Endodermal cell (in vitro differentiated cells): ENCODE data around the gene MROH2A. TPM values are rescaled to one million over a fixed set of nuclear protein-coding genes. Genes with fewer than 3 reads are reported as not detected.

Source experiments
- DNase-seq: peaks from one replicate; pipeline ENCODE4 v3.0.0-alpha.2; 2017
- H3K27ac ChIP-seq: 2 replicates; pipeline ENCODE4 v1.5.1; 2013; ENCODE audit warnings: mild to moderate bottlenecking, low read depth, low read length, moderate library complexity
- H3K27me3 ChIP-seq: 2 replicates; pipeline ENCODE4 v1.6.1; 2013; ENCODE audit warnings: mild to moderate bottlenecking, low read length, moderate library complexity; ENCODE audit not compliant: insufficient read depth, control insufficient read depth, poor library complexity, severe bottlenecking
- H3K36me3 ChIP-seq: 2 replicates; pipeline ENCODE4 v1.7.0; 2013; ENCODE audit warnings: mild to moderate bottlenecking, low read length, moderate library complexity; ENCODE audit not compliant: control insufficient read depth, insufficient read depth
- H3K4me1 ChIP-seq: one replicate; pipeline ENCODE4 v1.7.0; 2013; ENCODE audit warnings: low read length; ENCODE audit not compliant: control insufficient read depth, insufficient read depth
- H3K4me3 ChIP-seq: 2 replicates; pipeline ENCODE4 v1.5.1; 2013; ENCODE audit warnings: mild to moderate bottlenecking, low read length, moderate library complexity
- H3K9ac ChIP-seq: 2 replicates; pipeline ENCODE4 v1.6.1; 2013; ENCODE audit warnings: mild to moderate bottlenecking, low read length, moderate library complexity; ENCODE audit not compliant: poor library complexity, severe bottlenecking; ENCODE audit errors: extremely low read depth
- H3K9me3 ChIP-seq: 2 replicates; pipeline ENCODE4 v1.6.1; 2013; ENCODE audit warnings: mild to moderate bottlenecking, low read length, moderate library complexity; ENCODE audit not compliant: control insufficient read depth
- H3K27ac Mint-ChIP-seq: 2 replicates; pipeline ENCODE4 v1.8.0; 2020; ENCODE audit warnings: mixed read lengths
- H3K27me3 Mint-ChIP-seq: 2 replicates; pipeline ENCODE4 v1.8.0; 2021; ENCODE audit warnings: mild to moderate bottlenecking, mixed read lengths; ENCODE audit not compliant: insufficient read depth
- H3K36me3 Mint-ChIP-seq: 2 replicates; pipeline ENCODE4 v1.8.0; 2020; ENCODE audit warnings: low read depth, mixed read lengths
- H3K4me1 Mint-ChIP-seq: 2 replicates; pipeline ENCODE4 v1.8.0; 2020; ENCODE audit warnings: mixed read lengths
- H3K4me3 Mint-ChIP-seq: 2 replicates; pipeline ENCODE4 v1.8.0; 2020; ENCODE audit warnings: mild to moderate bottlenecking, moderate library complexity, mixed read lengths
- H3K9me3 Mint-ChIP-seq: 2 replicates; pipeline ENCODE4 v1.8.0; 2020; ENCODE audit warnings: mild to moderate bottlenecking, mixed read lengths
- CTCF ChIP-seq: fragments of 200-600 bp; sonication (generic); conservative IDR thresholded peaks from 2 replicates; pipeline ENCODE4 v1.5.0; 2021; ENCODE audit warnings: antibody characterized with exemption, mild to moderate bottlenecking
- WGBS, 2 experiments: methylation state at CpG; one replicate each; pipeline versions ENCODE4 v1.1.5 to v1.1.7; 2013; ENCODE audit warnings: missing lambda C conversion rate in 2 of 2, mixed read lengths in 1 of 2; ENCODE audit not compliant: insufficient coverage in 1 of 2, insufficient read length in 1 of 2; 5-methylcytosine and 5-hydroxymethylcytosine counted together
- total RNA-seq, 2 donors: library from RNA; stranded (reverse); fragmentation: NEBNext Ultra II Directional in 1 of 2; extraction: Animal tissue kit (Norgen Biotek cat#: 25700) in 1 of 2; gene quantifications; 2 replicates in 1 of 2; 3 replicates in 1 of 2; pipeline ENCODE4 v1.2.1, GENCODE V29; 2021

The MROH2A gene
- total RNA-seq, 2 donors from 2014 or later: not detected

- no peaks in the 10 kb centered on the region for H3K27me3 ChIP-seq
- Mint-ChIP-seq H3K9me3 (no peaks in the 10 kb centered on the region), H3K36me3 (no peaks in the 10 kb centered on the region), H3K4me1 (no peaks in the 10 kb centered on the region), H3K4me3 (no peak overlapping the region), H3K27me3 (no peaks in the 10 kb centered on the region), H3K27ac (no peak overlapping the region)
- H3K36me3 ChIP-seq: no peaks in the 10 kb centered on the region
- H3K9ac ChIP-seq: no peak overlapping the region
- no peak overlapping the region for H3K27ac ChIP-seq
- WGBS, 2 experiments: 98 to 100% methylated on average over 2 to 4 of the region's 4 CpGs
- no peak overlapping the region for H3K4me3 ChIP-seq
- DNase-seq: peak; percentile 14
- TF ChIP-seq CTCF: no peak
- H3K4me1 ChIP-seq: no peaks in the 10 kb centered on the region
- no peaks in the 10 kb centered on the region for H3K9me3 ChIP-seq
These were observed 38.6 kb downstream of the MROH2A start for GRCh38 chr2:233816771-233817170.

GRCh38 chr2:233817361-233817911 is 39.3 kb downstream of the MROH2A start:
- no peaks in the 10 kb centered on the region for H3K4me1 Mint-ChIP-seq

GRCh38 chr2:233817995-233818638 is 40.0 kb downstream of the MROH2A start:
- peak; percentile 30 for DNase-seq
- no peaks in the 10 kb centered on the region for H3K36me3 Mint-ChIP-seq
- H3K9me3 Mint-ChIP-seq: no peaks in the 10 kb centered on the region
- Histone ChIP-seq H3K36me3 (no peaks in the 10 kb centered on the region), H3K4me3 (no peak overlapping the region), H3K27ac (no peak overlapping the region), H3K4me1 (no peaks in the 10 kb centered on the region), H3K27me3 (no peaks in the 10 kb centered on the region), H3K9ac (no peak overlapping the region), H3K9me3 (no peaks in the 10 kb centered on the region)
- no peak for TF ChIP-seq CTCF
- no peaks in the 10 kb centered on the region for H3K27me3 Mint-ChIP-seq
- no peaks in the 10 kb centered on the region for H3K4me1 Mint-ChIP-seq
- 94 to 97% methylated on average over 9 to 11 of the region's 11 CpGs for WGBS, 2 experiments
- no peak overlapping the region for H3K4me3 Mint-ChIP-seq
- no peak overlapping the region for H3K27ac Mint-ChIP-seq

More at GRCh38 chr2:233817361-233817911, 39.3 kb downstream of the MROH2A start:
- Histone ChIP-seq H3K27me3 (no peaks in the 10 kb centered on the region), H3K36me3 (no peaks in the 10 kb centered on the region), H3K9me3 (no peaks in the 10 kb centered on the region), H3K27ac (no peak overlapping the region), H3K4me1 (no peaks in the 10 kb centered on the region), H3K9ac (no peak overlapping the region), H3K4me3 (no peak overlapping the region)
- TF ChIP-seq CTCF: no peak
- H3K27me3 Mint-ChIP-seq: no peaks in the 10 kb centered on the region
- no peak overlapping the region for H3K27ac Mint-ChIP-seq
- DNase-seq: peak; percentile 17
- no peak overlapping the region for H3K4me3 Mint-ChIP-seq
- H3K36me3 Mint-ChIP-seq: no peaks in the 10 kb centered on the region
- 86 to 93% methylated on average over 3 of the region's 3 CpGs for WGBS, 2 experiments
- H3K9me3 Mint-ChIP-seq: no peaks in the 10 kb centered on the region
